ENCODE data around the gene SLC38A6.
A peak's percentile ranks its signal among the peaks of the same experiment; 100 is the strongest.

SLC38A6 gene

DNA sequence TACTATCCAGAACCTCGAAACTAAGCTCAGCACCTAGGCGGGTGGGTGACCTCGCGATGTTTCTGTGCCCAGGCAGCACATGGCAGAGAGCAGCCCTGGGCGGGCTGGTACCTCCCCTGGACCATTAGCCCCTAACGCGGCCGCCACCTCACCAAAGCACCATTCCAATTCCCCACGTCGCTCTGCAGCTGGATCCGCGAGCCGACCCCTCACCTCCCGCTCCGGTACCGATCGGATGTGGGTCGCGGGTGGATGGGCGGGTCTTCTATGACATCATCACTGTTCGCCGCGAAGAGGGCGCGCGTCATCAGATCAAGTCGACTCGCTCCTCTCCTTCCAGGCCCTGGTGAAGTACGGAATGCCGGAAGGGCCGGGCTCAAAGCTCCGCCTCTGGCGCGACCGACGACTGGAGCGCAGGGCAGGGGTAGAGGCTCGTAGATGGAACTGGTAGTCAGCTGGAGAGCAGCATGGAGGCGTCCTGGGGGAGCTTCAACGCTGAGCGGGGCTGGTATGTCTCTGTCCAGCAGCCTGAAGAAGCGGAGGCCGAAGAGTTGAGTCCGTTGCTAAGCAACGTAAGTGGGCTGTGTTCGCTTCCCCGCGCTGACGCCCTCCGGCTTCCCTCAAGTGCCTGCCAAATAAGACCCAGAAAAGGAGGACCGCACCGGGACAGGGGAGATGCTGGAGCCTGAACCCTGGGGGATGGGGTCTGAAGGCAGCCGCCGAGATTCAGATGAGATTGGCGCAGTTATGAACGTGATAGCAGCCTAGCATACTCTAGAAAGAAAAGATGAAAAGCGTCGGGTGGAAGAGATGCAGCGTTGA, at the start of gene SLC38A6, which contains the start of gene TRMT5:
SLC38A6 (plus strand) TSS at position 435 of the 822 bp plus-strand sequence; CDS start at position 468, 33 bp downstream.
TRMT5 (minus strand) TSS at position 269 of the 822 bp plus-strand sequence; CDS start at position 163, 106 bp downstream.
- peak; percentile 87 for DNase-seq (ENCODE audit: low spot score)

DNA sequence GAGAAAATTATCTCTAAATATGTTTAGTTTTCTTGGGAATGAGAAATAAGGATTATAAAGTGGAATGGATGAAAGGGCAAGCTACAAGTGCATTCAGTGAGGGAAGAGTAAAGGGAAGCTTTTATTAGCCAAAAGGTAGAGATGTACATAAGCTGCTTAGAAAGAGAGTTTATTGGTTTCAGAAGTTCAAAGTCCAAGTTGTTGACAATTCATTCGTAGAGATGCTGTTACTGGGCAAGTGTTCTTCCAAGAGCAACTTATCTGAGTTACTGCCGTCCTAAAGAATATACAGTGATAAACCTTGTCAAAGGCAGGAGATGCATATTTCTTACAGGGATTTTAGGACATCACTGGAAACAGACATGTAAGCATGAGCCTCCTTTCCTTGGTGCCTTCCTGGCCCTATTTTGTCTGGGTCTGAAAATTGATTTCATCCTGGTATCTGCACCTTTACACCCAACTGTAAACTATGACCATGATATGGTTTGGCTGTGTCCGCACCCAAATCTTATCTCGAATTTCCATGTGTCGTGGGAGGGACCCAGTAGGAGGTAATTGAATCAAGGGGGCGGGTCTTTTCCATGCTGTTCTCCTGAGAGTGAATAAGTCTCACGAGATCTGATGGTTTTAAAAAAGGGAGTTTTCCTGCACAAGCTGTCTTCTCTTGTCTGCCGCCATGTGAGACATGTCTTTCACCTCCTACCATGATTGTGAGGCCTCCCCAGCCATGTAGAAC, 47.0 kb upstream of the SLC38A6 start:
- DNase-seq (ENCODE audit: low spot score), result no peak

DNA sequence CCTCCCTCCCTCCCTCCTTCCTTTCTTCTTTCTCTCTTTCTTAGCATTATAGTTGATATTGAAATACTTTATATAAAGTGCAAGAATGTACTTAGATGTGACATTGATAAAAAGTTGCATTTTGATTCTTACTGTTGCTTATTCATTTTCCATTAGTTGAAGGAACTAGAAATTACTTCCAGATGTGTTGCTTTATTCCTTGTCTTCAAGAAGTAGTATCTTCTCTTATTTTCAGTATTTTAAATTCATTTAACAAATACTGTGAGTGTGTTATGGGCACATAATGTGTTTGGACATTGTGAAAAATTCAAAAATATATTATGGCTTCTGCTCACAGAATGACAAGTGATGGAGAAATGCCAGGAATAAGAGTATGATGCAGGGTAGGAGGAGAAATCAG, 45.7 kb upstream of the SLC38A6 start:
- no peak for DNase-seq (ENCODE audit: low spot score)

DNA sequence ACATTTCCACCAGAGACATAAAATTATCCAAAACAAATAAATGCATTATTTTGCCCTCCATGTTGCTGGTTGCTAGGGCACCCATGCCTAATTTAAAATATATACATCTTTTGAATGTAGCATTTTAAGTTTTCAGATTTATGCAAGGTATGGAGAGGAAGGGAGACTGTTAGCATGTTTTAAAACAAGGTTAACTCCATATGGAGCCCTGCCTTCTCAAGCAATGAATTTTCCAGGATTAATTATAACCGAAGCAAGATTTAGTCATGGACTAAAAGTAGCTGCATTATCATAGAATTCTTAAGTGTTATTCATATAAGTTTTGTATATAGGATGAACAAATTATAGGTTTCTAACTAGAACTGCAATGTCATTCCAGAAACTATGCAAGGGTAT, 37.4 kb upstream of the SLC38A6 start:
- DNase-seq (ENCODE audit: low spot score), result no peak

DNA sequence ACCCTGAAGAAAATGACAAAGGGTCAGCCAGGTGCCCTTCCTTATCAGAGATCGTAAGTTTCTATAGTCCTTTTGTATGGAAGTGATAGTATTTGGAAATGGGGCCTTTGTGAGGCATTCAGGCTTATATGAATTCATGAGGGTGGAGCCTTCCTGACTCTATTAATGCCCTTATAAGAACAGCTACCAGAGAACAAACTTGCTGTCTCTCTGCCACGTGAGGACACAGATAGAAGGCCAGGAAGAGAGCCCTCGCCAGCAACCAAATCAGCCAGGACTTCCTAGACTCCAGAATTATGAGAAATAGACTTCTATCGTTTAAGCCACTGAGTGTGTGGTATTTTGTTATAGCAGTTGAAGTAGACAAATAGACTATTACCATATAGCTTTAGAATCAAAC, 36.8 kb upstream of the SLC38A6 start:
- no peak for DNase-seq (ENCODE audit: low spot score)

DNA sequence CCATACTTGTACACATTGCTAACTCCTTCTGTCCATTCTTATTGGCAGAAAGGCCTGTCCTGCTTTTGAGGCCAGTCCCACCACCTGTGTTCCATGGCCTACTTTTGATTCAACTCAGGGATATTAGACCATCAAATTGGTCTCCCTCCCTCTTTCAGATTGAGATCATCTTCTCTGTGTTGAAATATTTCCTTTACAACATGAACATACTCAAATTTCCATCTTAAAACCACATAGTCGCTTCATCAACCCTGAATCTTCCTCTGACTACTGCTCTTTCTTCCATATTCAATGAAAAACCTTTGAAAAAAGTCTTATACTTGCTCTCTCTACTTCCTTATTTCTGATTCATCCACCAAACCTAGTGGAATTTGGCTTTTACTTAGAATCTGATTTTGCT, 35.1 kb upstream of the SLC38A6 start:
- DNase-seq (ENCODE audit: low spot score), result no peak

DNA sequence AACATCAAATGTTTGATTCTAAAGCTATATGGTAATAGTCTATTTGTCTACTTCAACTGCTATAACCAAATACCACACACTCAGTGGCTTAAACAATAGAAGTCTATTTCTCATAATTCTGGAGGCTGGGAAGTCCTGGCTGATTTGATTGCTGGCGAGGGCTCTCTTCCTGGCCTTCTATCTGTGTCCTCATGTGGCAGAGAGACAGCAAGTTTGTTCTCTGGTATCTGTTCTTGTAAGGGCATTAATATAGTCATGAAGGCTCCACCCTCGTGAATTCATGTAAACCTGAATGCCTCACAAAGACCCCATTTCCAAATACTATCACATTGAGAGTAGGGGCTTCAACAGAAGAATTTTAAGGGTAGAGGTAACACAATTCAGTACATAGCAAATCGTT, 34.3 kb upstream of the SLC38A6 start:
- DNase-seq (ENCODE audit: low spot score), result no peak

DNA sequence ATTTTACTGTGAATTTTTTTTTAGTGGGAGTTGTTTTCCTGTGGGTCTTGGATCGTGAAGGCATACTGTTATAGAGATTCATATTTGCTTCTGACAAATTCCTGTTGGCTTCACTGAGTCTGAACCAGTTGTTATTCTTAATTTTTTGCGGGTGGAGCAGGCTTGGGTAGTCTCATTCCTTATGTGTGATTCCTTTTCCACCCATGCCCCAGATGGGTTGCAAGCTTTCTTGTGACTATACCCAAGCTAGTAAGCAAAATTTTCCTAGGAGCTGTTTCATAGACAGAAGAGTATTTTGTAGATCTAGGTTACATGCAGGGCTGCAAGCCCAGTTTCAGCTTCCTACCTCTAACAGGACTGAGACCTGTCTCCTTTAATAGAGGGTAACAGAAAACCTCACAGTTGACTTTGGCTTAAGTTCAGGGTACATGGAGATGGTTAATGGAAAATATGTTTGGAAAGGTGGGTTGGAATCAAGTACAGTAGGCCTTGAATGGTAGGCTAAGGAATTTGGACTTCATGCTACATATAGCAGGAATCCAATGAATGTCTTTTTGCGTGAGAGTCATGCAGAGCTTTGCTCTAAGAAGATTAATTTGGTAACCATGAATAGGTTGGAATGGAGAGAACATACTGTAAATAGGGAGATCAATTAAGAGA, 29.1 kb upstream of the SLC38A6 start:
- DNase-seq (ENCODE audit: low spot score), result peak; percentile 12

DNA sequence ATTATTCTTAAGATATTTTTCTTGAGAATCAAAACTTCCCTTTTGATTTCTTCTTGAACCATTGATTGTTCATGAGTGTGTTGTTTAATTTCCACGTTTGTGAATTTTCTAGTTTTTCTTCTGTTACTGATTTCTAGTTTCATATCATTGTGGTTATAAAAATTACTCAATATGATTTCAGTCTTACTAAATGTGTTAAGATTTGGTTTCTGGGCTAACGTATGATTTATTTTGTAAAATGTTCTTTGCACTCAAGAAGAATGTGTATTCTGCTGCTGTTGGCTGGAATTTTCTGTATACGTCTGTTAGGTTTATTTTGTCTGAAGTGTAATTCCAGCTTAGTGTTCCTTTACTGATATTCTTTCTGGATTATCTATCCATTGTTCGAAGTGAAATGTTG, 24.8 kb upstream of the SLC38A6 start:
- no peak for DNase-seq (ENCODE audit: low spot score)

DNA sequence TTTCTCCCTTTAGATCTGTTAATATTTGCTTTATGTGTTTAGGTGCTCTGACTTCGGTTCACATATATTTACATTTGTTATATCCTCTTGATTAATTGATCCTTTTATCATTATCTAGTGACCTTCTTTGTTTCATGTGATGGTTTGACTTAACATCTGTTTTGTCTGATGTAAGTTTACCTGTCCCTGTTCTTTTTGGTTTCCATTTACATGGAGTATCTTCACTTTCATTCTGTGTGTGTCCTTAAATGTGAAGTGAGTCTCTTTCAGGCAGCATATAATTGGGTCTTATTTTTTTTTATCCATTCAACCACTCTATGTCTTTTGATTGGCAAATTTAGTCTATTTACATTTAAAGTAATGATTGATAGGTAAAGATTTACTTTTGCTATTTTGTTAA, 24.4 kb upstream of the SLC38A6 start:
- DNase-seq (ENCODE audit: low spot score), result no peak

DNA sequence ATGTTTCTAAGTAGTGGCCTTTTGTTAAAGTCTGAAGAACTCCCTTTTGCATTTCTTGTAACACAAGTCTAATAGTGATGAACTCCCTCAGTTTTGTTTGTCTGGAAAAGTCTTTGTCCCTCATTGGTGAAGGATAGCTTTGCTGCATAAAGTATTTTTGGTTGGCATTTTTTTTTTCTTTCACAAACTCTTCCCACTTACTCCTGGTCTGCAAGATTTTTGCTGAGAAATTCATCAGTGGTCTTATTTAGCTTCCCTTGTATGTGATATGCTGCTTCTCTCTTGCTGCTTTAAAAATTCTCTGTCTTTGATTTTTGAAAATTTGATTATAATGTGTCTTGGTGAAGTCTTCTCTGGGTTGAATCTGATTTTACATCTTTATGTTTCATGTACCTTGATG, 22.9 kb upstream of the SLC38A6 start:
- no peak for DNase-seq (ENCODE audit: low spot score)

DNA sequence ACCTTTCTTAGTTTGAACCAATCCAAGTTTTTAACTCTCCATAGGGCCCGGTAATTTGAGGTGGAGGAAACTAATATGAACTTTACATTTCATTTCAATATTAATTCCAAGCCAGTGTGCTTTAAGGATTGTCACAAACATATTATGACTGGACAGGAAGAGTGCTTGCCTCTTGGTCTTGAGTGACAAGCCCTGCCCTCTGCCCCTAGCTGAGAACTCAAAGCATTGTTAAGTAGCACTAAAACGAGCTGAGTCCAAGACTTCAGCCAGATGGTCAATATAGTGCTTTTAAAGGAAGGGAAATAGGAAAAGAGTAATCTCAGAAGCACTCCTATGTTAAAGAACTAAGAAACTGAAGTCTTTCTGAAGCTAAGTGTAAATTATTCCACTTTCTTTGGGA, 17.3 kb upstream of the SLC38A6 start:
- no peak for DNase-seq (ENCODE audit: low spot score)

DNA sequence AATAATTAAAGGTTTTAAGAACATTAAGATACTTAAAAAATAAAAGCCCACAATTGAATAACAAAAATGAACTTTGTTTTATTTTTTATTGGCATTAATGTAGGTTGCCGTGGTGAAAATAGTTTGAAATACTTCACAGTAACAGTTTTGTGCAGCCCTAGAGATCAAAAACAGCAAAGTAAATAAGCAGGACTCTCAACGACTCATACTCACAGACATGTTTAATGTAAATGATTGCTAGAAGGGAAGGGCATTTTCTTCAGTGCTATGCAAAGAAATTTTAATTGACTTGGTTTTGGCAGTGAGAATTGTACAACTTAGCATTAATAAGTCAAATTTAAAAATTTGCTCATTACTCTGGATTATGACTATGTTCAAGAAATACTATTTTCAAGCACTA, 16.1 kb upstream of the SLC38A6 start:
- DNase-seq (ENCODE audit: low spot score), result no peak

DNA sequence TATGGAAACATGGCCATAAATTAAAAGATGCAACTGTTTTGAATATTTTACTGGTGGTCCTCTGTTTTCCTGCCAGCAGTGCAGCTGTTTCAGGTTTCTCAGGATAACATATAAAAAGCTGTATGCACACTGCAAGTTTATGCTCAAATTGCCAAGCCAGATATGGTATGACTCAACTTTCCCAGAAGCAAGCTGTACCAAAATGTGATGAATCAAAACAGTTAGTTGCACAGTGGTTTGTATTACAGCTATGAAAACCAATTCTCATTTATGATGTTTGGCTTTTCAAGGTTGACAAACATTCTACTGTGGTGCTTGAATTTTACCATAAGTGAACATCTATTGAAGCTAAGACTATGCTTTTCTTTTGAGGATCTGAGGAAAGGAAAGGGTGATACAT, 15.6 kb upstream of the SLC38A6 start:
- DNase-seq (ENCODE audit: low spot score), result peak; percentile 6

DNA sequence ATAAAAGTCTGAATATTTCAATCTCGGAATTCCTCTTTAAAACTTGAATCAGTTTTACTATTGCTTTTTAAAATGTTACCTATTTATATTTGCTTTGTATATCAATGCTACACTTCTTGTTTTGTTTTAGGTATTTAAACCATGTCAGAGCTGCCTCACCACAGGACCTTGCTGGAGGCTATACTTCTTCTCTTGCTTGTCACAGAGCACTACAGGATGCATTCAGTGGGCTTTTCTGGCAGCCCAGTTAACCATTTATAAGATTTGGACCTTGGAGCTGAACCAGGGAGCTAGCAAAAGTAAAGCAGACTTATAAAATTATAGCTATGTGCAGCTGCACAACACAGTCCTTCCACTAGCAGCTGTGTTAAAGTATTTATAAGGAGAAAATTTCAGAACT, 12.9 kb upstream of the SLC38A6 start:
- no peak for DNase-seq (ENCODE audit: low spot score)

DNA sequence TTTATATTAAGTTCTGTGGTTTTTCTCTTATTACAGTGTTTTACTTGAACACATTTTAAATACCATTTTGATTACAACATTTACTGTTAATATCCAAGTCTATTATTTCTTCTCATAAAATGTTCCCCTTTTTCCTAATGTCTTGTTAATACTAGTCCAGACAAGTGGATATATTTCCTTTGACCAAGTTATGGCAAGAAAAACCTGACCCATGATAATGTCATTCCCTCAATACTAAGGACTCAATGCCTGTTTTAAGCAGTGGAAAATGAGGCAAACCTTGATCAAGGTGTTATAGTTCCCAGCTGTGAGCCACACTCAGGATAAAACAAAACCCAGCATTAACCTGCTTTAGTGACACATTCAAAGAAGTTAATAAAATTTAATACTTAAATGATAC, 12.4 kb upstream of the SLC38A6 start:
- no peak for DNase-seq (ENCODE audit: low spot score)

DNA sequence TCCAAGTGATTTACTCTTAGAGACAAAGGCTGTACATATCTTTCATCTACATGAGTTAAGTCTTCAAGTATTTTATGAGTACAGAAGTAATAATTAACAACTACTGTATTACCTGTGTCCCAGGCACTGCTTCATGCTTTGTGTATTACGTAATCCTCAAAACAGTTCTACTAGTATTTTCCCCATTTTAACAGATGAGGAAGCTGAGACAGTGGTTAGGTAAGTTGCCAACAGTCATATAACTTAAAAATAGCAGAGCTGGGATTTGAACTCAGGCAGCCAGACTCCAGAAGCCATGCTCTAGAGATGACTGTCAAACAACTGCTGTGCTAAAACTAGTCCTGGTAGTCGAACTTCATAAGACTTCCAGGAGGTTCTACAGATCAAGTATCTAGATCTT, 10.9 kb upstream of the SLC38A6 start:
- no peak for DNase-seq (ENCODE audit: low spot score)

DNA sequence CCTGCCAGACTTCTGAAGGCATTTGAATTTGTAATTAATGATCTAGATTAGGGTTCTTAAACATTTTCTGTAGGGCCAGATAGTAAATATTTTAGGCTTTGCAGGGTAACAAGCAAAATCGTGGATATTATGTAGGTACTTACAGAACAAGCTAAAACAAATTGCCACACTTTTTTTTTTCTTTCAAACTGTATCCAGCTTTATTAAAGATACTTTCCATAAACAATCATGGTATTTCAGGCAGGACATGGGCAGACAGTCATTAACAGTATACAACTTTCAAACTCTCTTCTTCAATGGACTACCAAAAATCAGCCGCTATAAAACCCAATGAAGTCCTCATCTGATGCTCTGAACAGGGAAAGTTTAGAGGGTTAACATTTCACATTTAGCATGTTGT, 9.8 kb upstream of the SLC38A6 start:
- DNase-seq (ENCODE audit: low spot score), result no peak

DNA sequence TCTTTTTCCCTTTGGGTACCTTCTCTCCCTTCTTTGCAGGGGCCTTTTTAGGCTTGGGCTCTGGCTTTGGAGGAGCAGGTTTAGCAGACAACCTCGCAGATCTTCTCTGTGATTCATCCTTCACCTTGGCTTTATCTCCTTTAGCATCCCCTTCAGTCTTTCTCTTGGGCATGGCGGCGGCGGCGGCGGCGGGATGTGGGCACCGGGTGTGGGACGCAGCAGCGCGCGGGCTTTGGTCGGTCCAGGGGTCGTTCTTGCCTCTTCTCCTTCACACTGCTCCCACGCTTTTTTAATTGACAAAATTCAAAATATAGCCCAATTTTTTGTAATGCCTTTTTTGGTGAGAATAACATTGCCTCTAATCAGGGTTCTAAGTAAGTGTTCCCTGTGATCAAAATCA, 8.8 kb upstream of the SLC38A6 start:
- no peak for DNase-seq (ENCODE audit: low spot score)

DNA sequence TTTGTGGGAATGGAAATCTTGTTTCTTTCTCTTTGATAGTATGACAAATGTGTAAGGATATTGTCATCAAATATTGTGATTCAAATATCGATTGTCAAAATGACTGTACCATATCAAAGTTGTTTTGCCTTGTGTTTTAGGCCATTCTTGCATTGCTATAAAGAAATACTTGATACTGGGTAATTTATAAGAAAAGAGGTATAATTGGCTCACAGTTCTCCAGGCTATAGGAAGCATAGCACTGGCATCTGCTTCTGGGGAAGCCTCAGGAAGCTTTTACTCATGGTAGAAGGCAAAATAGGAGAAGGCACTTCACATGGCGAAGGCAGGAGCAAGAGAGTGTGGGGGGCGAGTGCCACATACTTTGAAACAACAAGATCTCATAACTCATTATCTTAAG, 8.0 kb upstream of the SLC38A6 start:
- no peak for DNase-seq (ENCODE audit: low spot score)

DNA sequence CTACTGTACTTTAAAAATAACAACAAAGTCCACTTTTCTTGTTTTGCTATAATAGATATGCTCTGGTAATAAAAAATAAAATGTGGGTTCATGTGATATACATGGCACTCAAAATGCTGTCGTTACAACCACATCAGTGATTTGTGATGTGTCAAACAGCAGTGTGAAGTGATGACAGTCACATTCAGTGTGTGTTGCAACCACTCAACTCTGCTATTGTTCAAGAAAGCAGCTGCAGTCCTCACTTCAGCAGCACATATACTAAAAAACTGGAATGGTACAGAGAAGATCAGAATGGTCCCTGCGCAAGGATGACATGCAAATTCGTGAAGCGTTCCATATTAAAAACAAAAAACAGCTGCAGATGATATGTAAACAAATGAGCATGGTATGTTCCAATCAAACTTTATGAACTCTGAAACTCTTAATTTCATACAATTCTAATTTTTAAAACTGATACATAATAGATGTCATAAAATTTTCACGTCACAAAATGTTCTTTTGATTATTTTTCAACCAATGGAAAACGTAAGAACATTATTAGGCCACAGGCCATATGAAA, 6.9 kb upstream of the SLC38A6 start:
- DNase-seq (ENCODE audit: low spot score), result no peak

DNA sequence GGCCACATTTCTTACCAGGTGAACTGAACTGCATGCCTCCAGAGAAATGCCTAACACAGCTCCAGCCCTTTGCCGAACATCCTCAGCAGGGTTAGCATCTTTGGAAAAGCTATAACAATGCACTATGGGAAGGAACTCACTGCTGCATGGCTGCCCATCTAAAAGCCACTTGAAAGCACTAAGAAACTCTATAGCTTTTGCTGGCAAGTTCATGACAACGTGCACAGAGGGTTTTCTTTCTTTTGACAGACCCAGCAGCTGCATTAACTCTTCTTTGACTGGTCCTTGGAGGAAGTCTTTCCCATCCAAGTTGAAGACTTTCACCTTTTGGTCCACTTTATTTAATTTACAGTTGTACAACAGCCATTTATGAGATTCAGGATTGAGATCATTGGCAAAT, 5.5 kb upstream of the SLC38A6 start:
- DNase-seq (ENCODE audit: low spot score), result no peak

DNA sequence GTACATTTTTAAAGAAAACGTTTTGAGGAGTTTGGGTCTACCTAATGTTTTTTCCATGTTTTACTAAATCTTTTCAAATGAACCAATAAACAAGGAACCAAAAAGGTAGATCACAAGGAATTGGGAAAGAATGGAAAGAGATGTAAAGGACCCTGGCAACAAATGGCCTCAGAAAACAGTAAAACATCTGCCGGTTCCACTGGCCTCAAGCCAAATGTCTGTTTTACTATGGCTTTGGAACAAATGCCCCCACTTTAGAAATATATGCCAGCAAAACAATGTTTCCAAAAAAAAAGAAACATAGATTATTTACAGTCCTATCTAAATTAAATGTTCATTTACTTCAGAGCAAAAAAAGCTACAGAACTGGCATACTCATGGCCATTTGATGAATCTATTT, 3.2 kb upstream of the SLC38A6 start:
- DNase-seq (ENCODE audit: low spot score), result no peak

All from hepatic stellate cell (primary cell).